DND-41 (cell line): Measurements from ENCODE around the gene TRMU.

Source experiments
- CTCF ChIP-seq: IDR thresholded peaks from 2 replicates; pipeline ENCODE4 v1.5.1; 2012; ENCODE audit warnings: borderline replicate concordance, low read length, moderate library complexity, mild to moderate bottlenecking; ENCODE audit not compliant: poor library complexity, severe bottlenecking; ENCODE audit errors: extremely low read depth
- EZH2 ChIP-seq: IDR thresholded peaks from 3 replicates; pipeline ENCODE4 v1.6.1; 2012; ENCODE audit warnings: borderline replicate concordance, low read depth, mild to moderate bottlenecking, moderate library complexity, low read length, inconsistent platforms; ENCODE audit not compliant: severe bottlenecking

DNA sequence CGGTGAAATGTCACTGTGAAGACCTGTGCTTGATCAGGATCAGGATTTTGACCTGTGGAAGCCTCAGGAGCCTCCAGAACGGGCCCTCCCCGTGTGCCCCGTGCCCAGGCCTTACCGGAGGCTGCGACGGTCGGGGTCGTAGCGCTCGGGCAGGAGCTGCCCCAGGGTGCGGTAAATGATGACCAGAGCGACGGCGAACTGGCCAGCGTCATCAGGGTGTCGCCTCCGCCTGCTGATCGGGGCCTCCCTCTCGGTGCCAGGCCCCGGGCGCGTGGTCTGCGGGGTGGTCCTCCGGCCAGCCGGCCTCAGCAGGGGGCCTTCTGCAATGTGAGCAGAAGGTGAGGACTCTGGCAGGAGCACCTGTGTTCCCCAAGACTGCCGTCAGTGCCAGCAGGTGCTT, 46.2 kb downstream of the TRMU start:
- no peak for TF ChIP-seq CTCF
- no peak for TF ChIP-seq EZH2
